Type B pancreatic cell (in vitro differentiated cells): ENCODE results near the gene PPIL1. TPM values are rescaled to one million over a fixed set of nuclear protein-coding genes. Genes with fewer than 3 reads are reported as not detected.
A peak's percentile ranks its signal among the peaks of the same experiment; 100 is the strongest.

Source experiments
- DNase-seq: peaks from one replicate; pipeline ENCODE4 v3.0.0; 2021; ENCODE audit warnings: mixed read lengths; ENCODE audit not compliant: unreplicated experiment; ENCODE audit errors: extremely low spot score
- H3K27ac Mint-ChIP-seq: 2 replicates; pipeline ENCODE4 v1.8.0; 2021; ENCODE audit warnings: mild to moderate bottlenecking, mixed read lengths
- H3K27me3 Mint-ChIP-seq: 2 replicates; pipeline ENCODE4 v1.8.0; 2021; ENCODE audit warnings: mixed read lengths
- H3K36me3 Mint-ChIP-seq: 2 replicates; pipeline ENCODE4 v1.8.0; 2021; ENCODE audit warnings: mixed read lengths
- H3K4me1 Mint-ChIP-seq: one replicate; pipeline ENCODE4 v1.8.0; 2021; ENCODE audit warnings: mixed read lengths; ENCODE audit not compliant: unreplicated experiment
- H3K4me3 Mint-ChIP-seq: 2 replicates; pipeline ENCODE4 v1.8.0; 2021; ENCODE audit warnings: mild to moderate bottlenecking, mixed read lengths
- H3K9me3 Mint-ChIP-seq: 2 replicates; pipeline ENCODE4 v1.8.0; 2021; ENCODE audit warnings: mixed read lengths
- total RNA-seq: library from RNA; stranded (reverse); gene quantifications from 2 replicates; pipeline ENCODE4 v1.2.1, GENCODE V29; 2021; ENCODE audit warnings: low replicate concordance
- TF ChIP-seq, protein P1 (sequence below): fragments of 200-600 bp; sonication (generic); conservative IDR thresholded peaks from 2 replicates; pipeline ENCODE4 v1.5.0; 2021; ENCODE audit warnings: antibody characterized with exemption, mild to moderate bottlenecking

The PPIL1 gene
- total RNA-seq, 1 donor from 2014 or later: 50.4 TPM

DNA sequence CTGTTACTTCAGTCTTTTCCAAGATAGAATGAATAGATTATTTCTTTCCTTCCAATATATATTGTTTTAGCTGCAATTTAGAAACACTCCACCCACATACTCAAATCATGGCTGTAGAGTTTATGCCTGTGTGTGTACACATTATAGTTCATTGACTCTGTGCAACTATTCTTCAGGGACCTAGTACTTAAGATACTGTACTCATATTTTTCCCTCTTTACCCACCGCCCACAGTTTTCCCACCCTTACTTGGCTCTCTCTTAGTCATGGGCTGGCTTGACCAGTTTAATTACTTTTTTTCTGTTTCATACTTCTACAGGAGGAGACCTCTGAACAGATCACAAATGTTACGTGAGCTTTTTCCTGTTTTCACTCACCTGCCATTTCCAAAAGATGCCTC is 41.5 kb upstream of the PPIL1 start:
- peak overlapping the region; percentile 58 for H3K4me3 Mint-ChIP-seq
- H3K36me3 Mint-ChIP-seq: peaks cover 31% of the 10 kb centered on the region
- no peaks in the 10 kb centered on the region for H3K27me3 Mint-ChIP-seq
- H3K27ac Mint-ChIP-seq: peak overlapping the region; percentile 83
- no peaks in the 10 kb centered on the region for H3K9me3 Mint-ChIP-seq
- DNase-seq: no peak
- TF ChIP-seq, protein P1, sequence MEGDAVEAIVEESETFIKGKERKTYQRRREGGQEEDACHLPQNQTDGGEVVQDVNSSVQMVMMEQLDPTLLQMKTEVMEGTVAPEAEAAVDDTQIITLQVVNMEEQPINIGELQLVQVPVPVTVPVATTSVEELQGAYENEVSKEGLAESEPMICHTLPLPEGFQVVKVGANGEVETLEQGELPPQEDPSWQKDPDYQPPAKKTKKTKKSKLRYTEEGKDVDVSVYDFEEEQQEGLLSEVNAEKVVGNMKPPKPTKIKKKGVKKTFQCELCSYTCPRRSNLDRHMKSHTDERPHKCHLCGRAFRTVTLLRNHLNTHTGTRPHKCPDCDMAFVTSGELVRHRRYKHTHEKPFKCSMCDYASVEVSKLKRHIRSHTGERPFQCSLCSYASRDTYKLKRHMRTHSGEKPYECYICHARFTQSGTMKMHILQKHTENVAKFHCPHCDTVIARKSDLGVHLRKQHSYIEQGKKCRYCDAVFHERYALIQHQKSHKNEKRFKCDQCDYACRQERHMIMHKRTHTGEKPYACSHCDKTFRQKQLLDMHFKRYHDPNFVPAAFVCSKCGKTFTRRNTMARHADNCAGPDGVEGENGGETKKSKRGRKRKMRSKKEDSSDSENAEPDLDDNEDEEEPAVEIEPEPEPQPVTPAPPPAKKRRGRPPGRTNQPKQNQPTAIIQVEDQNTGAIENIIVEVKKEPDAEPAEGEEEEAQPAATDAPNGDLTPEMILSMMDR: no peak
- H3K4me1 Mint-ChIP-seq: peaks cover 23% of the 10 kb centered on the region

DNA sequence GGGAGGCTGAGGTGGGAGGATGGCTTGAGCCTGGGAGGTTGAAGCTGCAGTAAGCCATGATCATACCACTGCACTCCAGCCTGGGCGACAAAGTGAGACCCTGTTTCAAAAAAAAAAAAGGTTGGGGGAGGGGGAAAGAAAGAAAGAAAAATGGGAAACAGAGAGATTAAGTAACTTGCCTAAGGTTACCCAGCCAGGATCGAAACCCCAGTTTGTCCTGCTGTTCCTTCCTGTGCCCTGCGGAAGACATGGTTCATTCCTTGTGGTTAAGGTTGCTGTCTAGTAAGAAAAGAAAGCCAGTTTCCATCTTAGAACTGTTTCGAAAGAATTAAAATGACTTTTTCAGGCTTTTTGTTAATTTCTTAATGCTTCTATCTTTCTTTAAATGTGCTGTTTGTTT is 41.0 kb upstream of the PPIL1 start:
- no peaks in the 10 kb centered on the region for H3K27me3 Mint-ChIP-seq
- TF ChIP-seq, protein P1: no peak
- peaks cover 23% of the 10 kb centered on the region for H3K4me1 Mint-ChIP-seq
- no peaks in the 10 kb centered on the region for H3K9me3 Mint-ChIP-seq
- DNase-seq: no peak
- peak overlapping the region; percentile 83 for H3K27ac Mint-ChIP-seq
- H3K36me3 Mint-ChIP-seq: peaks cover 27% of the 10 kb centered on the region
- H3K4me3 Mint-ChIP-seq: peak overlapping the region; percentile 58

DNA sequence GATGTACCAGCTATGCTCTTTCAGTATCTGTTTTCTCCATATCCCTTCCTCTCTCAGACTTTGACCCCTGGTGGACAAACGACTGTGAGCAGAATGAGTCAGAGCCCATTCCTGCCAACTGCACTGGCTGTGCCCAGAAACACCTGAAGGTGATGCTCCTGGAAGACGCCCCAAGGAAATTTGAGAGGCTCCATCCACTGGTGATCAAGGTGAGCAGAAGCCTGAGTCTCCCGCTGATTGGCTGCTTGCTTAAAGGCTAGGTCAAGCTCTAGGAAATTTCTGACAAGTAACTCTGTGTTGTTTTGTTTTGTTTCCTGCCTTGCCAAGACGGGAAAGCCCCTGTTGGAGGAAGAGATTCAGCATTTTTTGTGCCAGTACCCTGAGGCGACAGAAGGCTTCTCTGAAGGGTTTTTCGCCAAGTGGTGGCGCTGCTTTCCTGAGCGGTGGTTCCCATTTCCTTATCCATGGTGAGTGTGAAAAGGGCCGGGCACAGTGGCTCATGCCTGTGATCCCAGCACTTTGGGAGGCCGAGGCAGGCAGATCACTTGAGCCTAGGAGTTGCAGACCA is 39.7 kb upstream of the PPIL1 start:
- H3K27ac Mint-ChIP-seq: peak overlapping the region; percentile 72
- DNase-seq: no peak

DNA sequence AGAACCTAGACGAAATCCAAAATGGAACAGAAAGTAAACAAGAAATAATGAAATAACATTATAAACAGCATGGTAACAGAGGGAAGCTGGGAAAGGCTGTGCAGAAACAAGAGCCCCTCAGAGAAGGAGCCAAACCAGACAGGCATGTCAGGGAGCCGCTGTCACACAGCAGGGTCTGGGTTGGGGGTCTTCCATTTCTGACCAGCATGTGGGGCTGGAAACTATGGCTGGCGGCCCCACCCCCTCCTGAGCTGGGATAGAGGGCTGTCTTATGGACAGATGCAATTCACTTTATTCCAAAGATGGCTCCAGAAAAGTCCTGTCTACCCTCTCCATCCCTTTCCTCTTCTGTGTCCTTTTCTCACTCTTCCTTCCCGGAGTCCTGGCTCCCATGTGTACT is 38.5 kb upstream of the PPIL1 start:
- H3K9me3 Mint-ChIP-seq: no peaks in the 10 kb centered on the region
- DNase-seq: no peak
- H3K4me3 Mint-ChIP-seq: no peak overlapping the region
- peaks cover 23% of the 10 kb centered on the region for H3K36me3 Mint-ChIP-seq
- H3K27me3 Mint-ChIP-seq: no peaks in the 10 kb centered on the region
- H3K27ac Mint-ChIP-seq: no peak overlapping the region
- TF ChIP-seq, protein P1: no peak
- peaks cover 23% of the 10 kb centered on the region for H3K4me1 Mint-ChIP-seq

More for the DNA sequence above, 39.7 kb upstream of the PPIL1 start:
- Mint-ChIP-seq H3K4me3 (no peak overlapping the region), H3K4me1 (peaks cover 23% of the 10 kb centered on the region), H3K36me3 (peaks cover 24% of the 10 kb centered on the region), H3K27me3 (no peaks in the 10 kb centered on the region), H3K9me3 (no peaks in the 10 kb centered on the region)
- TF ChIP-seq, protein P1: peak; percentile 52

DNA sequence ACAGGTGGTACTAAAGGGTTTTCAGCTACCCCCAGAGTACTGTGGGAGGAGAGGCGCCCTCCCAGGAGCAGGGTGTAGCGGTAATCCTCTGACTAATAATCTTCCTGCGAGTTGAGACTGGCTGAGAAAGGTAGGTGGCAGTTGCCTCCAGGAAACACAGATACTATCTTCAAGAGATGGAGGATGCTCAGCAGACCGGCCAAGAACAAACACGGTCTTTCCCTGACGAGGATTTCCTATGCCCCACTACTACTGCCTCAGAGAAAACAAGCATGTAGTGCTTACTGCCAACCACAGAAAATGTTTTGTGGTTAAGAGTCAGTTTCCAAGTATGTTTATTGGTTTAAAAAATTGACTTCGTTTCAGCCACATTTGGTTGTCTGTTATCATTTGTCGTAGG is 38.0 kb upstream of the PPIL1 start:
- H3K4me3 Mint-ChIP-seq: no peak overlapping the region
- TF ChIP-seq, protein P1: no peak
- H3K27ac Mint-ChIP-seq: no peak overlapping the region
- H3K9me3 Mint-ChIP-seq: no peaks in the 10 kb centered on the region
- H3K27me3 Mint-ChIP-seq: no peaks in the 10 kb centered on the region
- DNase-seq: no peak
- H3K36me3 Mint-ChIP-seq: peaks cover 23% of the 10 kb centered on the region
- peaks cover 28% of the 10 kb centered on the region for H3K4me1 Mint-ChIP-seq
